Measurements from ENCODE around the gene ZC3H12C. TPM values are rescaled to one million over a fixed set of nuclear protein-coding genes. Genes with fewer than 3 reads are reported as not detected.

ZC3H12C gene
- total RNA-seq, 3 donors from 2014 or later: 15.9 to 28.7 (median 21.5) TPM

- peak; percentile 63 for TF ChIP-seq CTCF (IDR thresholded peaks at IDR 0.05)
- peak in 2 of 3 donors; percentile 69 to 83 for DNase-seq
- no peaks in the 10 kb centered on the region for H3K9me3 ChIP-seq
- ATAC-seq: peak; percentile 87
- H3K4me3 ChIP-seq: no peak overlapping the region
- no peaks in the 10 kb centered on the region for H3K36me3 ChIP-seq (ENCODE audit: low read depth)
- intact Hi-C loops (cut with DNase I, micrococcal nuclease): no loop called here
- H3K4me1 ChIP-seq (ENCODE audit: low read depth): no peaks in the 10 kb centered on the region
Observed at GRCh38 chr11:110173811-110174644, 80.8 kb downstream of the ZC3H12C start.

- H3K4me1 ChIP-seq (ENCODE audit: low read depth): no peaks in the 10 kb centered on the region
- ATAC-seq: no peak
- H3K36me3 ChIP-seq (ENCODE audit: low read depth): no peaks in the 10 kb centered on the region
- no peak for DNase-seq
- TF ChIP-seq CTCF (IDR thresholded peaks at IDR 0.05): no peak
- no peaks in the 10 kb centered on the region for H3K9me3 ChIP-seq
- H3K4me3 ChIP-seq: no peak overlapping the region
- intact Hi-C loops (cut with DNase I, micrococcal nuclease): no loop called here
Observed at GRCh38 chr11:110174645-110175310, 81.6 kb downstream of the ZC3H12C start.

- H3K4me1 ChIP-seq (ENCODE audit: low read depth): no peaks in the 10 kb centered on the region
- H3K36me3 ChIP-seq (ENCODE audit: low read depth): no peaks in the 10 kb centered on the region
- no peak overlapping the region for H3K4me3 ChIP-seq
- DNase-seq (no peak), ATAC-seq (no peak)
- TF ChIP-seq CTCF (IDR thresholded peaks at IDR 0.05): no peak
- H3K9me3 ChIP-seq: no peaks in the 10 kb centered on the region
- intact Hi-C loops (cut with DNase I, micrococcal nuclease): no loop called here
Observed at GRCh38 chr11:110176366-110177085, 83.3 kb downstream of the ZC3H12C start.

DNA sequence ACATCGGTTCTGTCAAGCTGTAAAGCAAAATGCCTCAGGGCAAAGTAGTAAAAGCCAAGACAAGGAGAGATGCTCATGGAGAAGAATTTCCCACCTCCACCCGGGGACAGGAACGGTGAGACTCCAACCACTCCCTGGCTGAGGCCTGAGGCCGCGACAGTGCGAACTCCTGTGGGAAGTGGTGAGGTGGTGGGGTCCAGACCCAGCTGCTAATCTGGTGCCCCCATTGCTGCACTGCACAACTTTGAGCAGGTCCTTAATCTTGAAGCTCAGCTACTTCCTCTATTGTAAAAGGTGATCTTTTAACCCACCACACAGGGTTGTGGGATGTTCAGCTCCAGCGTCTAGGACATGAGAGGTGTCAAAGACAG, 83.9 kb downstream of the ZC3H12C start:
- no peak for TF ChIP-seq CTCF (IDR thresholded peaks at IDR 0.05)
- intact Hi-C loops (cut with DNase I, micrococcal nuclease): no loop called here
- DNase-seq: no peak
- H3K4me3 ChIP-seq: no peak overlapping the region
- no peaks in the 10 kb centered on the region for H3K9me3 ChIP-seq
- H3K4me1 ChIP-seq (ENCODE audit: low read depth): no peaks in the 10 kb centered on the region
- ATAC-seq: no peak
- no peaks in the 10 kb centered on the region for H3K36me3 ChIP-seq (ENCODE audit: low read depth)

GRCh38 chr11:110179064-110179463, 85.9 kb downstream of the ZC3H12C start:
- intact Hi-C loops (cut with DNase I, micrococcal nuclease): no loop called here
- TF ChIP-seq CTCF (IDR thresholded peaks at IDR 0.05): no peak
- no peaks in the 10 kb centered on the region for H3K36me3 ChIP-seq (ENCODE audit: low read depth)
- H3K4me1 ChIP-seq (ENCODE audit: low read depth): no peaks in the 10 kb centered on the region
- no peak overlapping the region for H3K4me3 ChIP-seq
- ATAC-seq (no peak), DNase-seq (no peak)
- no peaks in the 10 kb centered on the region for H3K9me3 ChIP-seq

Data from mucosa of descending colon (tissue), 3 donors.